Mesothelial cell of epicardium (in vitro differentiated cells): ENCODE data around the gene IL17RB. TPM values are rescaled to one million over a fixed set of nuclear protein-coding genes. Genes with fewer than 3 reads are reported as not detected.

Source experiments
- DNase-seq, 2 experiments: peaks; one replicate each; pipeline ENCODE4 v3.0.0; 2021; ENCODE audit warnings: low spot score in 2 of 2; ENCODE audit not compliant: unreplicated experiment in 2 of 2
- H3K27ac Mint-ChIP-seq: 2 replicates; pipeline ENCODE4 v1.8.0; 2021; ENCODE audit warnings: mixed read lengths
- H3K27me3 Mint-ChIP-seq: 2 replicates; pipeline ENCODE4 v1.8.0; 2021; ENCODE audit warnings: low read depth, mixed read lengths
- H3K36me3 Mint-ChIP-seq: 2 replicates; pipeline ENCODE4 v1.8.0; 2021; ENCODE audit warnings: mixed read lengths
- H3K4me1 Mint-ChIP-seq: 2 replicates; pipeline ENCODE4 v1.8.0; 2021; ENCODE audit warnings: mixed read lengths
- H3K4me3 Mint-ChIP-seq: 2 replicates; pipeline ENCODE4 v1.8.0; 2021; ENCODE audit warnings: mild to moderate bottlenecking, moderate library complexity, mixed read lengths
- H3K9me3 Mint-ChIP-seq: 2 replicates; pipeline ENCODE4 v1.8.0; 2021; ENCODE audit warnings: mixed read lengths
- total RNA-seq: library from RNA; stranded (reverse); gene quantifications from 3 replicates; pipeline ENCODE4 v1.2.1, GENCODE V29; 2021
- TF ChIP-seq, protein P1 (sequence below): fragments of 200-600 bp; sonication (generic); IDR thresholded peaks from one replicate; pipeline ENCODE4 v1.5.0; 2021; ENCODE audit warnings: antibody characterized with exemption; ENCODE audit not compliant: unreplicated experiment

The IL17RB gene, protein sequence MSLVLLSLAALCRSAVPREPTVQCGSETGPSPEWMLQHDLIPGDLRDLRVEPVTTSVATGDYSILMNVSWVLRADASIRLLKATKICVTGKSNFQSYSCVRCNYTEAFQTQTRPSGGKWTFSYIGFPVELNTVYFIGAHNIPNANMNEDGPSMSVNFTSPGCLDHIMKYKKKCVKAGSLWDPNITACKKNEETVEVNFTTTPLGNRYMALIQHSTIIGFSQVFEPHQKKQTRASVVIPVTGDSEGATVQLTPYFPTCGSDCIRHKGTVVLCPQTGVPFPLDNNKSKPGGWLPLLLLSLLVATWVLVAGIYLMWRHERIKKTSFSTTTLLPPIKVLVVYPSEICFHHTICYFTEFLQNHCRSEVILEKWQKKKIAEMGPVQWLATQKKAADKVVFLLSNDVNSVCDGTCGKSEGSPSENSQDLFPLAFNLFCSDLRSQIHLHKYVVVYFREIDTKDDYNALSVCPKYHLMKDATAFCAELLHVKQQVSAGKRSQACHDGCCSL
- 1.4 to 1.7 TPM (median 1.6 TPM) in 3 replicates for total RNA-seq

DNA sequence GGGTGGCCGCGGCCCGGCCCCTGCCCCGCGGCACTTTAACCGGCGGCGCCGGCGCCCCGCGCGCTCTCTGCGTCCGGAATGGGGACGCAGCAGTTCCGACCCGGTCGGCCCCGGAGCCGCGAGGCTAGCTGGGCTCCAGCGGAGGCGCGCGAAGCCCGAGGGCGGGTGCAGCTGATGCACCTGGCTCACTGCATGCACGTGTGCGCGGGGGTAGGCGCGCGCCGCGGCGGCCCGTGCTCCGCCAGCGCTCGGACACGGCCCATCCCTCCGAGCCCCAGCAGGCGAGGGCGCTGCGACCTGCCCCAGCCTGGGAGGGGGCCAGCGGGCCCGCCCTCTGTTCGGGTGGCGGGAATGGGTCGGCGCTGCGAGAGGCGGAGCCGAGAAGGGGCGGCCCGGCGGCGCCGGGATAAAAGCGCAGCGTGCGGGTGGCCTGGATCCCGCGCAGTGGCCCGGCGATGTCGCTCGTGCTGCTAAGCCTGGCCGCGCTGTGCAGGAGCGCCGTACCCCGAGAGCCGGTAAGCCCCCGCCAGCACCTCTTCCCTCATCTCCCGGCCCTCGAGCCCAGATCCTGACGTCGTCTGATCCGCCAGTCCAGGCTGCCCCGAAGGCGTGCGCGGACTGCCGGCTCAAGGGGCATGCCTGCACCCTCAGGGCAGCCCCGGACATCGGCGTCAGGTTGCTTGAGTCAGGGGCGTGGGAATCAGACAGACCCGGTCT, at the start of gene IL17RB, which contains the start of gene CHDH:
IL17RB (plus strand) TSS at position 435 of the 717 bp plus-strand sequence; CDS start at position 456, 21 bp downstream.
CHDH (minus strand) TSS at position 286 of the 717 bp plus-strand sequence. CDS start 22,411 bp downstream, outside the sequence.
- Mint-ChIP-seq H3K9me3 (no peaks in the 10 kb centered on the region), H3K4me3 (peak within 1 kb of the TSS; percentile 67), H3K27me3 (peaks cover 34% of the 10 kb centered on the region), H3K4me1 (peaks cover 17% of the 10 kb centered on the region), H3K36me3 (no peaks in the 10 kb centered on the region), H3K27ac (no peak within 1 kb of the TSS)
- TF ChIP-seq, protein P1, sequence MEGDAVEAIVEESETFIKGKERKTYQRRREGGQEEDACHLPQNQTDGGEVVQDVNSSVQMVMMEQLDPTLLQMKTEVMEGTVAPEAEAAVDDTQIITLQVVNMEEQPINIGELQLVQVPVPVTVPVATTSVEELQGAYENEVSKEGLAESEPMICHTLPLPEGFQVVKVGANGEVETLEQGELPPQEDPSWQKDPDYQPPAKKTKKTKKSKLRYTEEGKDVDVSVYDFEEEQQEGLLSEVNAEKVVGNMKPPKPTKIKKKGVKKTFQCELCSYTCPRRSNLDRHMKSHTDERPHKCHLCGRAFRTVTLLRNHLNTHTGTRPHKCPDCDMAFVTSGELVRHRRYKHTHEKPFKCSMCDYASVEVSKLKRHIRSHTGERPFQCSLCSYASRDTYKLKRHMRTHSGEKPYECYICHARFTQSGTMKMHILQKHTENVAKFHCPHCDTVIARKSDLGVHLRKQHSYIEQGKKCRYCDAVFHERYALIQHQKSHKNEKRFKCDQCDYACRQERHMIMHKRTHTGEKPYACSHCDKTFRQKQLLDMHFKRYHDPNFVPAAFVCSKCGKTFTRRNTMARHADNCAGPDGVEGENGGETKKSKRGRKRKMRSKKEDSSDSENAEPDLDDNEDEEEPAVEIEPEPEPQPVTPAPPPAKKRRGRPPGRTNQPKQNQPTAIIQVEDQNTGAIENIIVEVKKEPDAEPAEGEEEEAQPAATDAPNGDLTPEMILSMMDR: no peak
- DNase-seq: peak in 1 of 2 experiments; percentile 43

DNA sequence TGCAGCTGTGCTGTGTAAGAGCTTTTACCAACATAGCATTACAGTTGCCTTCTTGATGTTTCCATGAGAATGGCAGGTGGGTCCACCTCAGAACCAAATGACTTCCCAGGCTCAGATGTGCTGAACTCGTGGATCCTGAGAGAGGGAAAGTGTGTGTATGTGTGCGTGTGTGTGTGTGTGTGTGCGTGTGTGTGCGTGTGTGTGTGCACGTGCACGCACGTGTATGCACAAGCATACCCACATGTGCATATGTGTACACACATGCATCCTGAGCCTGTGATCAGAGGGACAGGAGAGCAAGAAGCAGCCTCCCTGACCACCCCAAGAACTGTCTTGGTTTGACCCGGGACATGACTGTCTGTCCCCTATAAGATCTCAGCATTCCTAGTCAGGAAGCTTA, 48.2 kb upstream of the IL17RB start:
- no peaks in the 10 kb centered on the region for H3K36me3 Mint-ChIP-seq
- peaks cover 17% of the 10 kb centered on the region for H3K4me1 Mint-ChIP-seq
- DNase-seq: no peak
- H3K27me3 Mint-ChIP-seq: no peaks in the 10 kb centered on the region
- no peak overlapping the region for H3K27ac Mint-ChIP-seq
- H3K4me3 Mint-ChIP-seq: no peak overlapping the region
- no peaks in the 10 kb centered on the region for H3K9me3 Mint-ChIP-seq
- TF ChIP-seq, protein P1: no peak

DNA sequence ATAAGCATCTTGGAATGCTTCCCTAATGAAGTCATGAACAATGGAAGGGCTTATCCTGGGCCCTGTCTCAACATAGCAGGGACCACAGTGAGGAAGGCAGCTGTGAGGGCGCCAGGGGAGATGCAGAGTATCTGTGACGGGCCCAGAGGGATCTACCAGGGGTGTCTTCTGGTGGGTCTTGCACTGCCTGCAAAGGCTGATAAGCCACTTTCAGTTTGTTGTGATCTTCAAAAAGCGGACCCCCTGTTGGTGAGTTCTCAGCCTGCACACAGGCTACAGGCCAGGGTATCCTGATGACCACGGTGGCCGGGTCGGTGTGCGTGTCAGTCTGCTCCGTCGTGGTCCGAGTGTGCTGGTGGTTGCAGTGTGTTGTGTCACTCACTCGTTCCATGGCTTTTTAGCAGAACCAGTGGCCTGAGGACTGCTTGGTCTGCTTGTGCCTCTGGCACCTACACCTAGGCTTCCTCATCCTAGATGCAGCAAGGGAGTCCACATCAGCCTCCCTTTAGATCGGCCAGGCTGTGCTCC, 47.0 kb upstream of the IL17RB start:
- Mint-ChIP-seq H3K27me3 (no peaks in the 10 kb centered on the region), H3K36me3 (no peaks in the 10 kb centered on the region), H3K4me1 (peaks cover 15% of the 10 kb centered on the region), H3K4me3 (no peak overlapping the region), H3K9me3 (no peaks in the 10 kb centered on the region), H3K27ac (no peak overlapping the region)
- no peak for DNase-seq
- TF ChIP-seq, protein P1: no peak

DNA sequence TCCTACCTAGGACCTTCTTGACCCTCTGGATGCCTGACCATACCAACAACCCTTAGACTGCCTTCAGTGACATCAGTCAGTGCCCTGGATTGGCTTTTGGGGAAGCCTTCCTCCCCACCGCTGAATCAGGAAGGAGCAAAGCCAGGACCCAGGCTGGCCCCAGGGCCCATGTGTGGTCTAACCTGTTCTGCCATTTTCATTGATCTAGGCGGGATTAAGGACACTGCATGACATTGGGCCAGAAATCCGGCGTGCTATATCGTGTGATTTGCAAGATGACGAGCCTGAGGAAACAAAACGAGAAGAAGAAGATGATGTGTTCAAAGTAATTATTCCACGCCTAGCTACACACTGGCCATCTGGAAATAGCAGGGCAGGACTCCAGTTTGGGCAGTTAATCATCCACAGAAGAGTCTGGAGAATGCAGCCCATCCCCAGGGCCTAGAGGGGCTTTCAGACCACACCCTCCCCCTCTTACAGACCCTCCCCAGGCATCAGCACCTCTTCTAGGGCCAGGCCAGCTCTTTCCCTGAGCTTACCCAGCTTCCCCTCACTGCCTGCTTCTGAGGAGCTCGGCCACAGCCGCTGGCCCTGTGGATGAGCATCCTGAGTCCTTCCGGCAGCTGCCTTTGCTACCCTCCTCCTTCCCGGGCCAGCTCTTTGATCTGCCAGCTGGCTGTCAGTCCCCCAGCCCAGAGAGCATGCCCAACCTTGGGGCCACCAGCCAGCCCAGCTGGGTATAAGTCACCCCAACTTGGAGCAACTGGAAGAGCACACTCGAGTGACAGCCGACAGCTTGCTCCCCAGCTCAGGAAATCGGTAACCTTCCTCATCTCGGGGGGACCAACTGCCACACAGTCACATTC, 46.1 kb upstream of the IL17RB start:
- H3K9me3 Mint-ChIP-seq: no peaks in the 10 kb centered on the region
- H3K4me3 Mint-ChIP-seq: no peak overlapping the region
- no peaks in the 10 kb centered on the region for H3K36me3 Mint-ChIP-seq
- peaks cover 4% of the 10 kb centered on the region for H3K27me3 Mint-ChIP-seq
- no peak overlapping the region for H3K27ac Mint-ChIP-seq
- H3K4me1 Mint-ChIP-seq: peaks cover 15% of the 10 kb centered on the region
- no peak for DNase-seq
- TF ChIP-seq, protein P1: no peak

DNA sequence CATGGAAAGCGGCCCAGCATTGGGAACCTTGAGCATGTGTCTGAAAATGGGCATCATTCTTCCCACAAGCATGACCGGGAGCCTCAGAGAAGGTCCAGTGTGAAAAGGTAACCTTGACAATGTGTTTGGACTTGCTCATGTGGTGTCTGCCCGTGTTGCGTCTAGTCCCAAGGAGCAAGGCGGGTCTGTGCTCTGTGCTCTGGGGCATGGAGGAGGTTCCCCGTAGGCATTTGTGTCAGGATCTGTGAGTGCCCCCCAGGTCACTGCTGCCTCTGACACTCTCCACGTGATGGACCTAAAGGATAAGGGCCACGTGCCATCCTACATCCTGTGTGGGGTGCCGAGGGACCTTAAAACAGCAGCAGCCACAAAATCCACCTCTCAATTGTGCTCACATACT, 45.0 kb upstream of the IL17RB start:
- no peaks in the 10 kb centered on the region for H3K36me3 Mint-ChIP-seq
- no peak overlapping the region for H3K27ac Mint-ChIP-seq
- H3K9me3 Mint-ChIP-seq: no peaks in the 10 kb centered on the region
- TF ChIP-seq, protein P1: no peak
- H3K4me1 Mint-ChIP-seq: peaks cover 10% of the 10 kb centered on the region
- no peak for DNase-seq
- peaks cover 4% of the 10 kb centered on the region for H3K27me3 Mint-ChIP-seq
- H3K4me3 Mint-ChIP-seq: no peak overlapping the region
